Forelimb muscle (tissue), 1 donor: ENCODE measurements around the gene HDLBP. TPM values are rescaled to one million over a fixed set of nuclear protein-coding genes. Genes with fewer than 3 reads are reported as not detected.

Experiments used
- DNase-seq: peaks from one replicate; pipeline ENCODE4 v3.0.0-alpha.2; 2013; ENCODE audit warnings: low read depth
- polyA plus RNA-seq: library from polyadenylated mRNA; unstranded; fragments of 120-200 nt; gene quantifications from one replicate; pipeline ENCODE4 v1.2.1, GENCODE V29; 2013; ENCODE audit not compliant: insufficient read length

HDLBP gene
- polyA plus RNA-seq, 1 donor: 339 TPM

GRCh38 chr2:241229563-241230401 lies 85.7 kb downstream of the HDLBP start:
- DNase-seq: no peak

- no peak for DNase-seq
Measured at GRCh38 chr2:241228860-241229516, 86.5 kb downstream of the HDLBP start.

GRCh38 chr2:241228081-241228859 lies 87.2 kb downstream of the HDLBP start:
- no peak for DNase-seq

DNA sequence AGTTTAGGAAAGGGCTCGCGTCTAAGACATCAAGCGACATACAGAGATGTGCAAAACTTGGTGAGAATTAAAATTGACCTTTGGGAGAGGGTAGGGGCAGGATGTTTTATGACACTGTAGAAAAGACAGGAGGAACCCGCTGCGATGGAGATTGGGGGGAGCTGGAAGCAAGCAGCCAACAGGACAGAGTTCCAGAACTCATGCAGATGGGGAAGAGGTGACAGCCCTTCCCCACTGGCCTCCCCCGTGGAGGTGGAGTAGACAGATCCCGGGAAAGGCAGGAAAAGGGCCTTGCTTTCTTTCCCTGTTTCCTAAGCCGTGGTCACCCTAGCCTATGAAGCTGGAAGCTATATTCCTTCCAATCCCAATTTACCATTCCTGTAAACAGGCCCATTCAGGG lies 87.9 kb downstream of the HDLBP start:
- no peak for DNase-seq

DNA sequence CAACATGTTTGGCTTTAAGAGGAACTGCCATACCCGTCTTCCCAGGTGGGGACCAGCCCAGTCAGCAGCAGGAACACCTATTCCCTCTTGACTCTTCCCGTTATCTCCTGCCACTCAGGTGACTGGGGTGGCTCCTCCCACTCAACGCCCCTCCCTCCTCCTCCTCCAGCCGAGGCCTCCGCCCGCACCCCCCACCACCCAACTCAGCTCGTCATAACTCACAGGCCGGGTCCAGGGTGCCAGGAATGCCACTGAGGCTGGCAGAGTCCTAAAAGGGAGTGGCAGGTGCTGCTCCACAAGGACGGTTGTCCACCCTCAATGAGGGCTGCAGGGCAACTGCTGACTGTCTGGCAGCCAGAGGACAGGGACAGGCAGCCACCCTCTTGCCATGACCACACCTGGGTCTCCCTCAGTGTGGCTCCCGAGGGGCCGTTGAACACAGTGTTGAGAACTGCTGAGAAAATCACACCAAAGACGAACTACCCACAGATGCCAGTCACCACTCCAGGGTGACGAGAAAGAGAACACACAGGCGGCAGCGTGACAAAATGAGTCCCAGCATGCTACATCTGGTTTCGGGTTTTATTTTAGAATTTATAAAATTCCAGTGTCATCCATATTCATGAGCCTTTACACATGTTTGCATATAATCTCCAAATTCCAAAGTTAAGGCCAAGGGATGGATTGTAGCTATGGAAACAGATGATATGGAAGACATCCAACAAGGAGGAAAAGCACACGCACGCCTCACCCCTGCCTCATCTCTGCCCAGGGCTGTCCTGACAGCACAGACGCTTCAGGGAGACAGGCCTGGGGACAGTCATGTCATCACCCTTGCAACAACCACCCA lies 88.5 kb downstream of the HDLBP start:
- no peak for DNase-seq

GRCh38 chr2:241225983-241226382 lies 89.5 kb downstream of the HDLBP start:
- DNase-seq: no peak

- DNase-seq: no peak
Measured at GRCh38 chr2:241225545-241225944, 89.9 kb downstream of the HDLBP start.

GRCh38 chr2:241224851-241225438 lies 90.5 kb downstream of the HDLBP start:
- DNase-seq: no peak

GRCh38 chr2:241224018-241224850 lies 91.2 kb downstream of the HDLBP start:
- no peak for DNase-seq

DNA sequence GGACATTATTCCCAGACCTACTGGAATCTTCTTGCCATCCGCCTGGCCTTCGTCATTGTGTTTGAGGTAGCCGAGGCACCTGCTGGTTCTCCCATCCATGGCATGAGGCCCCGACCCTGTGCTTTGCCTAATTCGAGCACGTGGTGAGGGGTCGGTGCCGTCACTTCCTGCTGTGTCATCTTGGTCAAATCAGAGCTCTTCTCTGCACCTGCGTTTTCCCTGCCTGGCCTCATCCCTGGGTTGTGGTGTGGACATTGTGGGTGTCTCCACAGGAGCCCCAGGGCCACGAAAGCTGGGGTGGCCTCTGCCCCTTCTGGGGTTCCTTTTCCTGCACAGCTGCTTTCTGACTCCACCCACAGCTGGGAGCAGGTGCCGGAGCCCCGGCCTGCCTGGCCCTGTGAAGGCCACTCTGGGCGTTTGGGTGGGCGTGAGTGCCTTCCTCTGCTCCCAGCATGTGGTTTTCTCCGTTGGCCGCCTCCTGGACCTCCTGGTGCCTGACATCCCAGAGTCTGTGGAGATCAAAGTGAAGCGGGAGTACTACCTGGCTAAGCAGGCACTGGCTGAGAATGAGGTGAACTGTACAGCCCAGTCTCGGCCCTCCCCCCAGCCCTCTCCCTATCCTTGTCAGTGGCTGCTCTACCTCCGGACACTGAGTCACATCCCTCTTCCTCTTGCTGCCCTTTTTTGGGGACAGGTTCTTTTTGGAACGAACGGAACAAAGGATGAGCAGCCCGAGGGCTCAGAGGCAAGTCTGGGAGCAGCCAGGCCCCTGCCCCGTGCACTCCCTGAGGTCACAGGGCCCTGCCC lies 92.1 kb downstream of the HDLBP start:
- DNase-seq: no peak

- no peak for DNase-seq
Measured at GRCh38 chr2:241219856-241220356, 95.6 kb downstream of the HDLBP start.

DNA sequence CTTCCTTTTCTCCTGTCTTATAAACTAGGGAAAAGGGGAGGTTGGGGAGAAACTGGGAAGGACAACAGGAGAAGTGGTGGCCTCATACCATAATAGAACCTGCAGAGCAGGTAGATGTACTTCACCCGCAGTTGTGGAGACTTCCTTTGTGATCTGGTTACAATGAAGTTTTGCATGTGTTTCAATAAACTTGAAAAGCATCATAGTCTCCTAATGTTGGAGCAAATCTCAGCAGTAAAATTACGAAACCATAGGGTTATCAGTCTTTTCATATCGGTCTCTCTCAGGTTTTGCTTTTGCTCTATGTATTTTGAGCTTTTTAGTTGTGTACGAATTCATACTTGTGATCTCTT lies 96.5 kb downstream of the HDLBP start:
- no peak for DNase-seq

- no peak for DNase-seq
Measured at GRCh38 chr2:241218131-241219029, 97.1 kb downstream of the HDLBP start.

DNA sequence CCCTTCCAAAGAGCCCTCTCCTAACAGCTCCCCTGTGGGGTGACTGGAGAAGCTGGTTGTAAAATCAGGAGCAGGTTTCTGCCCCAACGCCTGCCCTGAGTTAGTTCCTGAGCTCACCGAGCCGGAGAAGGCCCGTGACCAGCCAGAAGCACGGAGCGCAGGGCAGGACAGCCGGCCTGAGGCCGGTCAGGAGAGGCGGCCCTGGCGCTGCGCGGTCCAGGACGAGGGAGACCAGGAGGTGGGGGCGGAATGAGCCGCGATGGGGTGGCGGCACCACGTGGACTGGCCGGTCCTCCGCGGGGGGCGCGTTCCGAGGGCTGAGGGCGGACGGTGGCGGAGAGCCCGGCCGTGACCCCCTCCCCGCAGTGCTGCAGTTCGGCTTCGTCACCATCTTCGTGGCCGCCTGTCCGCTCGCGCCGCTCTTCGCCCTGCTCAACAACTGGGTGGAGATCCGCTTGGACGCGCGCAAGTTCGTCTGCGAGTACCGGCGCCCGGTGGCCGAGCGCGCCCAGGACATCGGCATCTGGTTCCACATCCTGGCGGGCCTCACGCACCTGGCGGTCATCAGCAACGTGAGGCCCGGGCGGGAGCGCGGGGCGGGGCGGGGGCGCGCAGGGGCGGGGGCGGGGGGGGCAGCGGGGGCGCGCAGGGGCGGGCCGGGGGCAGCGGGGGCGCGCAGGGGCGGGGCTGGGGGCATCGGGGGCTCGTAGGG lies 98.0 kb downstream of the HDLBP start:
- DNase-seq: no peak

- no peak for DNase-seq
Measured at GRCh38 chr2:241216211-241216761, 99.2 kb downstream of the HDLBP start.

DNA sequence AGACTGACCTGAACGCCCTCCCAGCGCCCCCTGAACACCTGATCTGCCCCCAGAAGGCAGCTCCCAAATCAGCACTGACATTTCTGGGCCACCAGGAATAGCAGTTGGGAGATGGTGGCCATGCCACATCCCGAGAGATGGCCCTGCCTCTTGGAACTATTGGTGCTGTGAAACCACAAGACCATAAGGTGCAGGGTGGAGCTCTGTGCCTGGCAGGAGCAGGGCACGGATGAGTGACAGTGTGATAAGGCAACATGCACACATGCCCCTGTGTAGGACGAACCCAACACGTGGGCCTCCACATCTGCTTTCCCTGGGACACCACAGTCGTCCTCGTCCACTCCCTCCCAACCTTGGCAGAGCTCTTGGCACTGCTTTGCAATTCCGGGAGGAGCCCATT lies 100.1 kb downstream of the HDLBP start:
- DNase-seq: no peak

DNA sequence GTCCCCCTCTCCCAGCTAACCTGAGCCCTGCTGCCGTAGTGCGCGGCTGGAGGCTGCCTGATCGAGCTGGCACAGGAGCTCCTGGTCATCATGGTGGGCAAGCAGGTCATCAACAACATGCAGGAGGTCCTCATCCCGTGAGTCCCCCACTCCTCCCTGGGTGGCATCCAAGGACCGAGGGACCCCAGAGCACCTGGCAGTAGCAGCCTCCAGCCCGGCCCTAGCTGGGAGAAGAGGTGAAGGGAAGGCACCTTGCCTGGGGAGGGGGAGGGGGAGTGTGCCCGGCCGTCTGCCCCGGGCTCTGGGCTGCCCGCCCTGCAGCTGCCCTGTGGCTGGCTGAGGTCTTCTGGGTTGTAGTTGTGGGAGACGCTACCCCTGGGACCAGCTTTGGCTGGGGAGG lies 100.7 kb downstream of the HDLBP start:
- DNase-seq: no peak
